A549 (cell line): ENCODE measurements around the gene PRSS12. TPM values are rescaled to one million over a fixed set of nuclear protein-coding genes. Genes with fewer than 3 reads are reported as not detected.
"Not testable (repeated sequence)": the region's sequence is repeated elsewhere in the genome, so short reads cannot be mapped to it uniquely, and the experiment has no call there.

Experiments
- ATAC-seq, 2 experiments: fragments of 200-7000 bp in 1 of 2; fragments of >200 bp in 1 of 2; cut with Nextera tagmentation in 1 of 2; cut with Tn5 transposase in 1 of 2; 3 replicates each; pipeline versions ENCODE4 v1.8.0 to v1.9.1; 2018 to 2020; ENCODE audit warnings: mild to moderate bottlenecking in 1 of 2, moderate library complexity in 1 of 2
- CTCF ChIA-PET: fragments of 300-600 bp; sonication (Branson Sonifier 250); formaldehyde crosslinking; extraction: SDS; loops from one replicate; lab custom pipeline; 2021; ENCODE audit warnings: antibody characterized with exemption, inconsistent platforms; lab: Yijun Ruan, JAX
- POLR2A ChIA-PET: fragments of 350-600 bp; formaldehyde crosslinking; extraction: SDS; loops from one replicate; lab custom pipeline; 2021; ENCODE audit warnings: antibody characterized with exemption, inconsistent platforms; lab: Yijun Ruan, JAX
- DNase-seq, 2 experiments: peaks; one replicate each; pipeline versions ENCODE4 v3.0.0 to v3.0.0-alpha.2; 2011 to 2016; ENCODE audit warnings: low read depth in 1 of 2, low spot score in 1 of 2
- FAIRE-seq: peaks from 2 replicates; lab custom pipeline; 2011; peaks lifted over from hg19 to GRCh38; lab: Jason Lieb, UNC
- H3K27ac ChIP-seq, 2 experiments: fragments of >200 bp; sonication (Bioruptor Twin); formaldehyde crosslinking; 3 replicates each; pipeline ENCODE4 v1.5.1; 2016 to 2017
- H3K4me1 ChIP-seq: fragments of >200 bp; sonication (Bioruptor Twin); formaldehyde crosslinking; 3 replicates; pipeline ENCODE4 v1.6.1; 2016
- H3K4me2 ChIP-seq: fragments of >200 bp; sonication (Bioruptor Twin); formaldehyde crosslinking; 3 replicates; pipeline ENCODE4 v1.6.1; 2016
- H3K4me3 ChIP-seq: fragments of >200 bp; sonication (Bioruptor Twin); formaldehyde crosslinking; 3 replicates; pipeline ENCODE4 v1.5.1; 2016
- H3K9me3 ChIP-seq: fragments of >200 bp; sonication (Bioruptor Twin); formaldehyde crosslinking; 3 replicates; pipeline ENCODE4 v1.6.1; 2016
- ATOH8 ChIP-seq: fragments of 250-450 bp; sonication (Bioruptor Pico); IDR thresholded peaks from 2 replicates; pipeline ENCODE4 v1.5.0; 2020; ENCODE audit warnings: low read depth, mild to moderate bottlenecking, moderate library complexity
- BHLHE40 ChIP-seq: IDR thresholded peaks from 2 replicates; pipeline ENCODE4 v1.6.1; 2012; ENCODE audit warnings: low read depth, low read length, inconsistent platforms
- CBX8 ChIP-seq: fragments of 200-600 bp; sonication (generic); IDR thresholded peaks from 2 replicates; pipeline ENCODE4 v1.6.1; 2016
- CEBPB ChIP-seq, 2 experiments: fragments of >200 bp in 1 of 2; sonication (Bioruptor Twin) in 1 of 2; formaldehyde crosslinking in 1 of 2; IDR thresholded peaks; 2 replicates each; pipeline ENCODE4 v1.6.1; 2012 to 2016
- CHD2 ChIP-seq: fragments of 150-350 bp; IDR thresholded peaks from 2 replicates; pipeline ENCODE4 v1.6.1; 2014; ENCODE audit warnings: low read length; ENCODE audit not compliant: partially characterized antibody
- CHD4 ChIP-seq: fragments of 200-600 bp; sonication (generic); IDR thresholded peaks from 2 replicates; pipeline ENCODE4 v1.6.1; 2016; ENCODE audit warnings: antibody characterized with exemption, mild to moderate bottlenecking, borderline replicate concordance
- CTCF ChIP-seq: fragments of >200 bp; sonication (Bioruptor Twin); formaldehyde crosslinking; IDR thresholded peaks from 3 replicates; pipeline ENCODE4 v1.5.1; 2016
- E2F6 ChIP-seq: IDR thresholded peaks from 2 replicates; pipeline ENCODE4 v1.6.1; 2012; ENCODE audit warnings: low read depth, borderline replicate concordance
- EHF ChIP-seq: fragments of 250-450 bp; sonication (Bioruptor Pico); IDR thresholded peaks from 2 replicates; pipeline ENCODE4 v1.5.0; 2020; ENCODE audit warnings: mild to moderate bottlenecking
- ESRRA ChIP-seq: fragments of 150-350 bp; IDR thresholded peaks from 2 replicates; pipeline ENCODE4 v1.6.1; 2014; ENCODE audit warnings: mild to moderate bottlenecking, low read length, borderline replicate concordance
- GATA3 ChIP-seq: IDR thresholded peaks from 2 replicates; pipeline ENCODE4 v1.6.1; 2012; ENCODE audit warnings: borderline replicate concordance
- HOXA7 ChIP-seq: fragments of 250-450 bp; sonication (Bioruptor Pico); IDR thresholded peaks from 2 replicates; pipeline ENCODE4 v1.5.0; 2020; ENCODE audit warnings: mild to moderate bottlenecking, moderate library complexity
- HOXB5 ChIP-seq: fragments of 250-450 bp; sonication (Bioruptor Pico); IDR thresholded peaks from 2 replicates; pipeline ENCODE4 v1.5.0; 2020; ENCODE audit warnings: mild to moderate bottlenecking, moderate library complexity
- JUNB ChIP-seq: fragments of >200 bp; sonication (Bioruptor Twin); formaldehyde crosslinking; IDR thresholded peaks from 2 replicates; pipeline ENCODE4 v1.6.1; 2016
- KDM5A ChIP-seq: fragments of 200-600 bp; sonication (generic); IDR thresholded peaks from 2 replicates; pipeline ENCODE4 v1.6.1; 2016; ENCODE audit warnings: antibody characterized with exemption, mild to moderate bottlenecking
- MAFK ChIP-seq: fragments of 450-650 bp; IDR thresholded peaks from 2 replicates; pipeline ENCODE4 v1.6.1; 2014; ENCODE audit not compliant: partially characterized antibody
- MAX ChIP-seq: IDR thresholded peaks from 2 replicates; pipeline ENCODE4 v1.6.1; 2012
- MYC ChIP-seq: IDR thresholded peaks from 2 replicates; pipeline ENCODE4 v1.6.1; 2012; ENCODE audit warnings: mild to moderate bottlenecking, inconsistent platforms, low read length, improper control_type of control experiment, borderline replicate concordance
- NFE2L2 ChIP-seq: fragments of 150-350 bp; conservative IDR thresholded peaks from 2 replicates; pipeline ENCODE4 v1.6.1; 2014; ENCODE audit warnings: low read length
- PHF8 ChIP-seq: fragments of 200-600 bp; sonication (generic); IDR thresholded peaks from 2 replicates; pipeline ENCODE4 v1.6.1; 2016; ENCODE audit warnings: low read depth, mild to moderate bottlenecking, antibody characterized with exemption, moderate library complexity, borderline replicate concordance
- POLR2AphosphoS2 ChIP-seq: conservative IDR thresholded peaks from 2 replicates; pipeline ENCODE4 v1.6.1; 2012; ENCODE audit warnings: low read length, improper control_type of control experiment, inconsistent platforms
- RAD21 ChIP-seq, 2 experiments: fragments of >200 bp in 1 of 2; sonication (Bioruptor Twin) in 1 of 2; formaldehyde crosslinking in 1 of 2; IDR thresholded peaks in 1 of 2; conservative IDR thresholded peaks in 1 of 2; 2 replicates in 1 of 2; 3 replicates in 1 of 2; pipeline ENCODE4 v1.6.1; 2012 to 2018; ENCODE audit warnings: inconsistent platforms in 1 of 2
- RCOR1 ChIP-seq: fragments of 150-350 bp; IDR thresholded peaks from 2 replicates; pipeline ENCODE4 v1.6.1; 2014; ENCODE audit warnings: antibody characterized with exemption, low read length, low read depth
- TFCP2L1 ChIP-seq: fragments of 250-450 bp; sonication (Bioruptor Pico); IDR thresholded peaks from 2 replicates; pipeline ENCODE4 v1.5.0; 2021; ENCODE audit warnings: mild to moderate bottlenecking
- ZFP36 ChIP-seq: fragments of 450-650 bp; IDR thresholded peaks from 2 replicates; pipeline ENCODE4 v1.6.1; 2014; ENCODE audit warnings: borderline replicate concordance; ENCODE audit not compliant: partially characterized antibody
- ZSCAN20 ChIP-seq: fragments of 250-450 bp; sonication (Bioruptor Pico); IDR thresholded peaks from 2 replicates; pipeline ENCODE4 v1.8.0; 2022; ENCODE audit warnings: mild to moderate bottlenecking, moderate library complexity
- WGBS: methylation state at CpG from one replicate; pipeline ENCODE4 v1.1.6; 2017; ENCODE audit errors: missing lambda C conversion rate; 5-methylcytosine and 5-hydroxymethylcytosine counted together
- polyA plus RNA-seq, 4 experiments: library from polyadenylated mRNA; depleted of rRNA in 3 of 4; stranded (reverse); fragments of >200 nt; fragmentation: RNase III in 1 of 4; extraction: RNeasy Plus Mini Kit Qiagen cat#74134 plus additional on column Dnase treatment in 1 of 4; gene quantifications; 2 replicates in 3 of 4; 3 replicates in 1 of 4; pipeline ENCODE4 v1.2.3, GENCODE V29; 2011 to 2017

PRSS12 gene
- polyA plus RNA-seq, 2 of the 4 experiments (the other 2 are of a cell fraction) = 0.34 to 0.36 TPM

GRCh38 chr4:118313098-118313497 is 39.7 kb downstream of the PRSS12 start (continued):
- TF ChIP-seq CHD2 = no peak
- TF ChIP-seq PHF8 = no peak
- TF ChIP-seq, all 56 proteins: peak for 0

GRCh38 chr4:118308306-118309030 is 44.3 kb downstream of the PRSS12 start:
- 27% methylated on average over 4 of the region's 4 CpGs for WGBS
- H3K4me3 ChIP-seq = no peak overlapping the region
- no peak for DNase-seq
- no peak for FAIRE-seq
- no peak overlapping the region for H3K4me2 ChIP-seq
- H3K9me3 ChIP-seq = no peaks in the 10 kb centered on the region
- TF ChIP-seq PHF8 (no peak), E2F6 (no peak), MAX (no peak), CBX8 (no peak), TFCP2L1 (CRISPR knock-in tag) (no peak), ZFP36 (no peak), MAFK (no peak), GATA3 (no peak), HOXB5 (CRISPR knock-in tag) (no peak), NFE2L2 (no peak), ZSCAN20 (CRISPR knock-in tag) (no peak), RCOR1 (no peak), HOXA7 (CRISPR knock-in tag) (no peak), MYC (no peak), EHF (CRISPR knock-in tag) (no peak), POLR2AphosphoS2 (no peak)
- POLR2A ChIA-PET = no interaction called here
- CTCF ChIA-PET = interaction anchor here (0.6 kb wide), 1 partner anchor 247 kb away, joined by 3 read pairs; no protein-coding TSS in a partner anchor
- no peak for ATAC-seq
- H3K27ac ChIP-seq = no peak overlapping the region
- H3K4me1 ChIP-seq = no peaks in the 10 kb centered on the region

- Histone ChIP-seq H3K4me2 (no peak overlapping the region), H3K4me1 (no peaks in the 10 kb centered on the region), H3K4me3 (no peak overlapping the region), H3K27ac (no peak overlapping the region), H3K9me3 (no peaks in the 10 kb centered on the region)
- WGBS = 27% methylated on average over 2 of the region's 2 CpGs
- ChIA-PET CTCF (interaction anchor here (0.6 kb wide), 1 partner anchor 247 kb away, joined by 3 read pairs; no protein-coding TSS in a partner anchor), POLR2A (no interaction called here)
- TF ChIP-seq CEBPB (IDR thresholded peaks at IDR 0.05) = no peak
- FAIRE-seq (no peak), ATAC-seq (no peak), DNase-seq (no peak)
Measured at GRCh38 chr4:118307643-118308042, 45.2 kb downstream of the PRSS12 start.

- H3K9me3 ChIP-seq, DNase-seq, CTCF ChIA-PET, H3K27ac ChIP-seq, H3K4me3 ChIP-seq, POLR2A ChIA-PET, FAIRE-seq, H3K4me2 ChIP-seq, H3K4me1 ChIP-seq, ATAC-seq: not testable (repeated sequence)
- WGBS = 93% methylated on average over 6 of the region's 6 CpGs
Measured at GRCh38 chr4:118299619-118300018, 53.2 kb downstream of the PRSS12 start.

GRCh38 chr4:118296729-118297128 is 56.1 kb downstream of the PRSS12 start:
- Histone ChIP-seq H3K27ac (no peak overlapping the region), H3K4me1 (no peaks in the 10 kb centered on the region), H3K4me2 (no peak overlapping the region), H3K9me3 (no peaks in the 10 kb centered on the region), H3K4me3 (no peak overlapping the region)
- no peak for ATAC-seq
- WGBS = 3% methylated on average over 1 of the region's 1 CpG
- ChIA-PET CTCF (no interaction called here), POLR2A (no interaction called here)
- no peak for DNase-seq
- FAIRE-seq = no peak
- TF ChIP-seq CHD2 (no peak), E2F6 (no peak), ZFP36 (no peak), JUNB (no peak), ESRRA (no peak), RAD21 (conservative IDR thresholded peaks at IDR 0.05 in 1 of 2, IDR thresholded peaks at IDR 0.05 in 1 of 2) (no peak), ATOH8 (CRISPR knock-in tag) (no peak), EHF (CRISPR knock-in tag) (no peak), CTCF (no peak), KDM5A (no peak), CHD4 (no peak), BHLHE40 (no peak)
